Measurements from ENCODE around the gene CEP112. TPM values are rescaled to one million over a fixed set of nuclear protein-coding genes. Genes with fewer than 3 reads are reported as not detected.
A peak's percentile ranks its signal among the peaks of the same experiment; 100 is the strongest.

Gene CEP112
- total and polyA plus RNA-seq, 2 donors (not counting 3 experiments of a cell fraction or from before 2014, with no cell fraction given): 1.5 to 25.3 TPM

DNA sequence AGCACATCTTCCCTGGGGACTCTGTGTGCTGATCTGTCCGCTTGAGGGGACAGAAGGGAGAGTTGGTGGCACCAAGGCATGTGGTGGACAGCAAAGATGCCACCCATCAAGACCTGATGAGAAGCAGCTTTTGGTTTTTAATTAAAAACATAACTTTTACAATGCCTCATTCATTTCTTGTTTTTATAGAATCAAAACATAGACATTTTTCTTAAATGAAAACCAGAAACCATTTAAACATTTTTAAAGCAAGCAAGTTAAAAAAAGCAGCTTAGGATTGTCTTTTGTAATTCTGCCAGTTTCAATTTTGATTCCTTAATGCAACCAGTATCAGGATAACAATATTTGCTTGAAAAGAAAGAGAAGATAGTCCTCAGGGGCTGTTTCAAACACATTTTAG, 506.8 kb downstream of the CEP112 start:
- Histone ChIP-seq H2AFZ (ENCODE audit: low read depth, low read length) (no peak overlapping the region), H4K20me1 (replicated peaks; ENCODE audit: control insufficient read depth, extremely low read depth, insufficient read depth, low read length) (no peaks in the 10 kb centered on the region), H3K27ac (ENCODE audit: insufficient read depth, low read depth, low read length) (peak overlapping the region; percentile 21), H3K4me1 (ENCODE audit: control insufficient read depth, extremely low read depth, insufficient read depth, low read length) (peaks cover 10% of the 10 kb centered on the region), H3K9ac (replicated peaks; ENCODE audit: extremely low read depth, insufficient read depth, low read length) (no peak overlapping the region), H3K36me3 (ENCODE audit: control insufficient read depth in 2 of 2, extremely low read depth in 1 of 2, insufficient read depth in 2 of 2, low read length in 2 of 2) (no peaks in the 10 kb centered on the region), H3K4me3 (replicated peaks in 1 of 3; ENCODE audit: insufficient read depth in 1 of 3, low read depth in 1 of 3, low read length in 3 of 3) (no peak overlapping the region), H3K9me1 (replicated peaks; ENCODE audit: control insufficient read depth, extremely low read depth, insufficient read depth, low read length) (no peaks in the 10 kb centered on the region), H3K79me2 (ENCODE audit: control insufficient read depth, insufficient read depth, low read length) (no peaks in the 10 kb centered on the region), H3K27me3 (ENCODE audit: control insufficient read depth in 2 of 2, insufficient read depth in 2 of 2, low read length in 2 of 2) (no peaks in the 10 kb centered on the region), H3K4me2 (ENCODE audit: insufficient read depth, low read length) (peak overlapping the region; percentile 11), H3K9me3 (replicated peaks; ENCODE audit: control insufficient read depth, insufficient read depth, low read length) (no peaks in the 10 kb centered on the region)
- intact Hi-C loops (cut with micrococcal nuclease): no loop called here
- CTCF ChIA-PET: interaction anchor here (1.0 to 1.4 kb wide), 2 partner anchors 10 to 14 kb away, joined by 3 to 4 read pairs; no protein-coding TSS in a partner anchor
- POLR2A ChIA-PET: no interaction called here
- dilution Hi-C loops (cut with MboI; ENCODE audit: extremely low pct_ligation_motif_present, low sequenced_read_pairs): no loop called here
- BruUV-seq (replicated peaks): no TSS peak
- FAIRE-seq: no peak
- TF ChIP-seq POLR2A (IDR thresholded peaks at IDR 0.05; ENCODE audit: low read depth, low read length) (no peak), CTCF (IDR thresholded peaks at IDR 0.05; ENCODE audit: extremely low read depth in 1 of 2, insufficient read depth in 1 of 2, low read depth in 1 of 2, low read length in 2 of 2) (no peak)
- no peak for DNase-seq (ENCODE audit: low read depth, low spot score)

DNA sequence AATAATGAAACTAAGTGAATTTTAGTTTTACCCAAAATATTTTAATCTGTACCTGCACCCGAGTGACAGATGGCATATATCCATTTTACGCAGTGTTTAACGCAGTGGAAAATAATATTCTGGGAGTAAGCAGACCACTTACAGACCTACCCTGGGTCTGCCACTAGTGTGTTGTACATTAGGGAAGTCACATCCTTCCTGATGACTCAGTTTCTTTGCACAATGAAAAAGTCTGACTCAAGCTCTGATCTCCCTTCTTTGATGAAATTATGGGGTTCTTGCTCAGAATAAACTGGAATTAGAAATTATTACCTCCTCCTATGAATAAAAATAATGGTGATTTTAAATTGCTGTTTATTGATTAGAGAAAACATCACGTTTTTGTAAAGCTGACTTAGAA, 507.3 kb downstream of the CEP112 start:
- BruUV-seq (replicated peaks): no TSS peak
- no peaks in the 10 kb centered on the region for H4K20me1 ChIP-seq (replicated peaks; ENCODE audit: control insufficient read depth, extremely low read depth, insufficient read depth, low read length)
- no peaks in the 10 kb centered on the region for H3K79me2 ChIP-seq (ENCODE audit: control insufficient read depth, insufficient read depth, low read length)
- H3K4me2 ChIP-seq (ENCODE audit: insufficient read depth, low read length): peak overlapping the region; percentile 11
- H3K9ac ChIP-seq (replicated peaks; ENCODE audit: extremely low read depth, insufficient read depth, low read length): no peak overlapping the region
- peak; percentile 76 for FAIRE-seq
- POLR2A ChIA-PET: no interaction called here
- no peaks in the 10 kb centered on the region for H3K36me3 ChIP-seq (ENCODE audit: control insufficient read depth in 2 of 2, extremely low read depth in 1 of 2, insufficient read depth in 2 of 2, low read length in 2 of 2)
- intact Hi-C loops (cut with micrococcal nuclease): no loop called here
- no peak overlapping the region for H3K4me3 ChIP-seq (replicated peaks in 1 of 3; ENCODE audit: insufficient read depth in 1 of 3, low read depth in 1 of 3, low read length in 3 of 3)
- no peak overlapping the region for H2AFZ ChIP-seq (ENCODE audit: low read depth, low read length)
- peak; percentile 57 for TF ChIP-seq JUN (IDR thresholded peaks at IDR 0.05; ENCODE audit: borderline replicate concordance, insufficient read depth, insufficient read length, low read depth)
- peak; percentile 81 for TF ChIP-seq FOS (IDR thresholded peaks at IDR 0.05; ENCODE audit: borderline replicate concordance, insufficient read depth, low read length)
- TF ChIP-seq MYC (IDR thresholded peaks at IDR 0.05; ENCODE audit: low read depth, low read length): no peak
- TF ChIP-seq MAX (IDR thresholded peaks at IDR 0.05; ENCODE audit: insufficient read depth, insufficient read length): no peak
- no peak for TF ChIP-seq GATA2 (IDR thresholded peaks at IDR 0.05; ENCODE audit: insufficient read depth, insufficient read length, low read depth, low read length)
- TF ChIP-seq POLR2A (IDR thresholded peaks at IDR 0.05; ENCODE audit: low read depth, low read length): no peak
- no peak for TF ChIP-seq CTCF (IDR thresholded peaks at IDR 0.05; ENCODE audit: extremely low read depth in 1 of 2, insufficient read depth in 1 of 2, low read depth in 1 of 2, low read length in 2 of 2)
- no peak for TF ChIP-seq EZH2 (IDR thresholded peaks at IDR 0.05; ENCODE audit: borderline replicate concordance, low read depth, low read length, severe bottlenecking)
- peak; percentile 48 for TF ChIP-seq POLR2AphosphoS5 (IDR thresholded peaks at IDR 0.05; ENCODE audit: insufficient read depth, low read depth, low read length)
- H3K4me1 ChIP-seq (ENCODE audit: control insufficient read depth, extremely low read depth, insufficient read depth, low read length): peaks cover 10% of the 10 kb centered on the region
- CTCF ChIA-PET: interaction anchor here (1.0 to 1.4 kb wide), 2 partner anchors 10 to 14 kb away, joined by 3 to 4 read pairs; no protein-coding TSS in a partner anchor
- H3K9me1 ChIP-seq (replicated peaks; ENCODE audit: control insufficient read depth, extremely low read depth, insufficient read depth, low read length): no peaks in the 10 kb centered on the region
- no peaks in the 10 kb centered on the region for H3K9me3 ChIP-seq (replicated peaks; ENCODE audit: control insufficient read depth, insufficient read depth, low read length)
- DNase-seq (ENCODE audit: low read depth, low spot score): peak; percentile 43
- no peaks in the 10 kb centered on the region for H3K27me3 ChIP-seq (ENCODE audit: control insufficient read depth in 2 of 2, insufficient read depth in 2 of 2, low read length in 2 of 2)
- dilution Hi-C loops (cut with MboI; ENCODE audit: extremely low pct_ligation_motif_present, low sequenced_read_pairs): no loop called here
- H3K27ac ChIP-seq (ENCODE audit: insufficient read depth, low read depth, low read length): no peak overlapping the region

Measured in endothelial cell of umbilical vein (primary cell).